ENCODE measurements around the gene CENPB. TPM values are rescaled to one million over a fixed set of nuclear protein-coding genes. Genes with fewer than 3 reads are reported as not detected.

Gene CENPB
- polyA plus RNA-seq, 1 experiment, result 29.7 TPM

DNA sequence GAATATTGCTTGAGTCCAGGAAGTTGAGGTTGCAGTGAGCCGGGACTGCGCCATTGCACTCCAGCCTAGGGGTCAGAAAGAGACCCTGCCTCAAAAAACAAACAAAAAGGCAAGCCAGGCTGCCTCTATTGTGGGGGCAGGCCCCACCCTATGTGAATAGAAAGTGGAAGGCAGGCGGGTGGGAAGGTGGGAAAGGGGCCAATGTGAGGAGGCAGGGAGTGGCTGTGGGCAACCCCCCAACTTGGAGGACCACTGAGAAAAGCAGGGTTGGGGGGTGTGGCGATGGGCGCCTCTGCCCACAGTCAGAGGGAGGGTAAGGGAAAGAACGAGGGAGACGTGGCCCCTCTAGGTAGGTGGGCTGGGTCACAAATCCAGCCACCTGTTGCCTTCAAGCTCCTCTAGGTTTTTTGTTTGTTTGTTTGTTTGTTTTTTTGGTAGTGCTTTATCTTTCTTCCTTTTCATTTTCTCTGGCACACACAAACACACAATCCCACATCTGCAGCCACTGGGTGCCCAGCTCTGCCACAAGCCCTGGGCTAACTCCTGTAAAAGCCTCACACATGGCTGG is 28.5 kb upstream of the CENPB start:
- ChIA-PET CTCF (interaction anchor here (2.2 kb wide), 1 partner anchor 28 kb away, joined by 11 read pairs; the partner anchor contains the start of gene CENPB), POLR2A (no interaction called here)
- H3K27ac ChIP-seq (ENCODE audit: low read depth, low read length), result no peak overlapping the region
- H3K27me3 ChIP-seq (ENCODE audit: control insufficient read depth, insufficient read depth, low read length), result no peaks in the 10 kb centered on the region
- no peak for DNase-seq (ENCODE audit: low read depth, low spot score)
- TF ChIP-seq, protein P1, sequence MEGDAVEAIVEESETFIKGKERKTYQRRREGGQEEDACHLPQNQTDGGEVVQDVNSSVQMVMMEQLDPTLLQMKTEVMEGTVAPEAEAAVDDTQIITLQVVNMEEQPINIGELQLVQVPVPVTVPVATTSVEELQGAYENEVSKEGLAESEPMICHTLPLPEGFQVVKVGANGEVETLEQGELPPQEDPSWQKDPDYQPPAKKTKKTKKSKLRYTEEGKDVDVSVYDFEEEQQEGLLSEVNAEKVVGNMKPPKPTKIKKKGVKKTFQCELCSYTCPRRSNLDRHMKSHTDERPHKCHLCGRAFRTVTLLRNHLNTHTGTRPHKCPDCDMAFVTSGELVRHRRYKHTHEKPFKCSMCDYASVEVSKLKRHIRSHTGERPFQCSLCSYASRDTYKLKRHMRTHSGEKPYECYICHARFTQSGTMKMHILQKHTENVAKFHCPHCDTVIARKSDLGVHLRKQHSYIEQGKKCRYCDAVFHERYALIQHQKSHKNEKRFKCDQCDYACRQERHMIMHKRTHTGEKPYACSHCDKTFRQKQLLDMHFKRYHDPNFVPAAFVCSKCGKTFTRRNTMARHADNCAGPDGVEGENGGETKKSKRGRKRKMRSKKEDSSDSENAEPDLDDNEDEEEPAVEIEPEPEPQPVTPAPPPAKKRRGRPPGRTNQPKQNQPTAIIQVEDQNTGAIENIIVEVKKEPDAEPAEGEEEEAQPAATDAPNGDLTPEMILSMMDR (IDR thresholded peaks at IDR 0.05; ENCODE audit: low read depth, low read length), result no peak
- H3K4me3 ChIP-seq (ENCODE audit: low read depth, low read length), result no peak overlapping the region
- H3K9me3 ChIP-seq (ENCODE audit: control insufficient read depth, insufficient read depth, low read length), result no peaks in the 10 kb centered on the region

DNA sequence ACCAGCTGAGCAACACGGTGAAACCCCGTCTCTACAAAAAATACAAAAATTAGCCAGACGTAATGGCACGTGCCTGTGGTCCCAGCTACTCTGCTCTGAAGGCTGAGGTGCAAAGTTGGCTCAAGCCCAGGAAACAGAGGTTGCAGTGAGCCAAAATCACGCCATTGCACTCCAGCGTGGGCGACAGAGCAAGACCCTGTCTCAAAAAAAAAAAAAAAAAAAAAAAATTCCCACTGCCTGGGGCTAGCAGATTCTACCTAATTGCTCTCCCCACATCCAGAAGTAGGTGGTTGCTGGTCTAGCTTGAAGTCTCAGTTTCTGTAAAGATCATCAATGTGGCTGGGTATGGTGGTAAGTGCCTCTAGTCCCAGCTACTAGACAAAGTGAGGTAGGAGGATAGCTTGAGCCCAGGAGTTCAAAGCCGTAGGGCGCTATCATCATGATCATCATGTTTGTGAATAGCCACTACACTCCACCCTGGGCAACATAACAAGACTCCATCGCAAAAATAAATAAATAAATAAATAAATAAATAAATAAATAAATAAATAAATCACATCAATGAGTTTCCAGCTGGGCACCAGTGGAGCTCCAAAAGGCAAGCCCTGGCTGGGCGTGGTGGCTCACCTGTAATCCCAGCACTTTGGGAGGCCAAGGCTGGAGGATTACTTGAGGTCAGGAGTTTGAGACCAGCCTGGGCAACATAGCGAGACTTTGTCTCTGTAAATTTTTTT is 27.5 kb upstream of the CENPB start:
- no peak for DNase-seq (ENCODE audit: low read depth, low spot score)
- POLR2A ChIA-PET, result interaction anchor here (0.7 to 2.1 kb wide), 4 partner anchors 18 to 118 kb away, joined by 4 to 20 read pairs (median 6); partner anchors contain the start of gene CDC25B
- CTCF ChIA-PET, result interaction anchor here (1.0 to 2.2 kb wide), 2 partner anchors 27 to 33 kb away, joined by 3 to 11 read pairs; partner anchors contain the start of genes CENPB and SPEF1
- H3K27ac ChIP-seq (ENCODE audit: low read depth, low read length), result peak overlapping the region; percentile 47
- TF ChIP-seq, protein P1 (IDR thresholded peaks at IDR 0.05; ENCODE audit: low read depth, low read length), result no peak
- no peak overlapping the region for H3K4me3 ChIP-seq (ENCODE audit: low read depth, low read length)
- no peaks in the 10 kb centered on the region for H3K27me3 ChIP-seq (ENCODE audit: control insufficient read depth, insufficient read depth, low read length)
- H3K9me3 ChIP-seq (ENCODE audit: control insufficient read depth, insufficient read depth, low read length), result no peaks in the 10 kb centered on the region

DNA sequence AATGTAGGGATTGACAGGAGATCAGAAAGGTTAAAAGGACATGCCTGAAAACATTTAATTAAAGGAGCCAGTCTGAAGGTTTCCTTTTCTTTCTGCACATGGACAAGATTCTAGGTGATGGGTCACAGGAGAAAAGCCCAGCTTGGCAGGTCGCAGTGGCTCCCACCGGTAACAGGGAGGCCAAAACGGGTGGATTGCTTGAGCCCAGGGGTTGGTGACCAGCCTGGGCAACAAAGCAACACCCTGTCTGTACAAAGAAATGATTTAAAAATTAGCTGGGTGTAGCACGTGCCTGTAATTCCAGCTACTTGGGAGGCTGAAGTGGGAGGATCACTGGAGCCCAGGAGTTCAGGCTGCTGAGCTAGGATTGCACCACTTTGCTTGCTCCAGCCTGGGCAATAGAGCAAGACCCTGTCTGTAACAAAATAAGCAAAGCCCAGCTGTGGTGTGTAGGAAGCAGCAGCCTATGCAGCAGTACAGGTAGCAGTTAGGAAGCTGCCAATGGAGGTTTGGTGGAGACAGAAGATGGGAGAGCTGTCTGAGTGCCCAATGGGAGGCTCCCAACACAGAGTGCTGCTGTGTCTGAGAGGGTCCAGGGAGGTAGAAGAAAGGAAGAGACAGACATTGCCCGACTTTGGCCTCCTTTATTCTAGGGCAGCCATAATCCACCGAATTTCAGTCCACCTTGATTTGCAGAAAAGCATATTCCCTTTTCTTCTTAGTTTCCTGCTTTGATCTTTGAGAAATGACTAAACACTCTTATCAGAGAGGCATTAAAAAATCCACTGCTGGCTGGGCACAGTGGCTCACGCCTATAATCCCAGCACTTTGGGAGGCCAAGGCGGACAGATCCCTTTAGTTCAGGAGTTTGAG is 26.7 kb upstream of the CENPB start:
- POLR2A ChIA-PET, result interaction anchor here (0.7 to 2.1 kb wide), 4 partner anchors 12 to 119 kb away, joined by 3 to 20 read pairs (median 9); partner anchors contain the start of gene CDC25B
- no peaks in the 10 kb centered on the region for H3K27me3 ChIP-seq (ENCODE audit: control insufficient read depth, insufficient read depth, low read length)
- TF ChIP-seq, protein P1 (IDR thresholded peaks at IDR 0.05; ENCODE audit: low read depth, low read length), result no peak
- CTCF ChIA-PET, result interaction anchor here (1.0 to 2.2 kb wide), 2 partner anchors 26 to 32 kb away, joined by 3 to 11 read pairs; partner anchors contain the start of genes CENPB and SPEF1
- H3K9me3 ChIP-seq (ENCODE audit: control insufficient read depth, insufficient read depth, low read length), result no peaks in the 10 kb centered on the region
- no peak for DNase-seq (ENCODE audit: low read depth, low spot score)
- H3K27ac ChIP-seq (ENCODE audit: low read depth, low read length), result peak overlapping the region; percentile 47
- H3K4me3 ChIP-seq (ENCODE audit: low read depth, low read length), result no peak overlapping the region

DNA sequence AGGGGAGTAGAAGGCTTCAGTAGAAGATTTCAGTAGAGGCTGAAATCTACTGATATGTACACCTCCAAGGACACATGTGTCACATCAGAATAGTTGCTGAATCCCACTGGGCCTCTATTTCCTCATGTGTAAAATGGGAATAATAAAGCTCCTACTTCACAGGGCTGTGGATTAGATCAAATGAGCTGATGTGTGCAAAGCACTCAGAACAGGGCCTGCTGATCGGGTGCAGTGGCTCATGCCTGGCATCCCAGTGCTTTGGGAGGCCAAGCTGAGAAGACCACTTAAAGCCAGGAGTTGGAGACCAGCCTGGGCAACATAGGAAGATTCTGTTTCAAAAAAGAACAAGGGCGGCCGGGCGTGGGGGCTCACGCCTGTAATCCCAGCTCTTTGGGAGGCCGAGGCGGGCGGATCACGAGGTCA is 25.7 kb upstream of the CENPB start:
- Histone ChIP-seq H3K9me3 (ENCODE audit: control insufficient read depth, insufficient read depth, low read length) (no peaks in the 10 kb centered on the region), H3K27me3 (ENCODE audit: control insufficient read depth, insufficient read depth, low read length) (no peaks in the 10 kb centered on the region), H3K4me3 (ENCODE audit: low read depth, low read length) (no peak overlapping the region), H3K27ac (ENCODE audit: low read depth, low read length) (peak overlapping the region; percentile 94)
- TF ChIP-seq, protein P1 (IDR thresholded peaks at IDR 0.05; ENCODE audit: low read depth, low read length), result no peak
- DNase-seq (ENCODE audit: low read depth, low spot score), result no peak
- CTCF ChIA-PET, result interaction anchor here (0.9 to 2.0 kb wide), 3 partner anchors 8 to 135 kb away, joined by 3 to 9 read pairs (median 4); partner anchors contain the start of genes AP5S1 and CENPB
- POLR2A ChIA-PET, result interaction anchor here (0.8 to 2.1 kb wide), 4 partner anchors 8 to 27 kb away, joined by 3 to 20 read pairs (median 8); partner anchors contain the start of genes AP5S1 and CDC25B

Data from AG04450 (cell line).